Activated CD8-positive, alpha-beta memory T cell treated with anti-CD3 and anti-CD28 coated beads, Interleukin-2, amount 10 ng/mL, durations not matched to agents 7 days and 5 days (primary cell): Measurements from ENCODE around the gene CYFIP1. TPM values are rescaled to one million over a fixed set of nuclear protein-coding genes. Genes with fewer than 3 reads are reported as not detected.

Experiments
- ATAC-seq: fragments of 150-1000 bp; cut with Tn5 transposase; one replicate; pipeline ENCODE4 v1.10.0; 2021; ENCODE audit warnings: moderate library complexity
- CTCF ChIA-PET: fragments of 350-600 bp; sonication (Branson Sonifier 250); formaldehyde crosslinking; loops from one replicate; lab custom pipeline; 2021; ENCODE audit warnings: antibody characterized with exemption; lab: Charles Lee
- DNase-seq: peaks from one replicate; pipeline ENCODE4 v3.0.0-alpha.2; 2020
- H3K27ac Mint-ChIP-seq: one replicate; pipeline ENCODE4 v1.8.0; 2021; ENCODE audit warnings: mild to moderate bottlenecking, mixed read lengths
- H3K27me3 Mint-ChIP-seq: one replicate; pipeline ENCODE4 v1.8.0; 2021; ENCODE audit warnings: mixed read lengths
- H3K36me3 Mint-ChIP-seq: one replicate; pipeline ENCODE4 v1.8.0; 2021; ENCODE audit warnings: mild to moderate bottlenecking, mixed read lengths
- H3K4me1 Mint-ChIP-seq: one replicate; pipeline ENCODE4 v1.8.0; 2021; ENCODE audit warnings: mixed read lengths
- H3K4me3 Mint-ChIP-seq: one replicate; pipeline ENCODE4 v1.8.0; 2021; ENCODE audit warnings: mild to moderate bottlenecking, moderate library complexity, mixed read lengths
- H3K9me3 Mint-ChIP-seq: one replicate; pipeline ENCODE4 v1.8.0; 2022; ENCODE audit warnings: low read depth, mixed read lengths
- total RNA-seq, 2 experiments: library from RNA; stranded (reverse); gene quantifications; one replicate each; pipeline ENCODE4 v1.2.3, GENCODE V29; 2021

The CYFIP1 gene
- total RNA-seq, 2 experiments from 2014 or later = 12.3 to 21.2 TPM

GRCh38 chr15:22951031-22951380 lies 29.2 kb downstream of the CYFIP1 start:
- CTCF ChIA-PET = no interaction called here
- Mint-ChIP-seq H3K27ac (no peak overlapping the region), H3K4me1 (peaks cover 6% of the 10 kb centered on the region), H3K27me3 (peaks cover 9% of the 10 kb centered on the region), H3K4me3 (no peak overlapping the region), H3K36me3 (no peaks in the 10 kb centered on the region), H3K9me3 (no peaks in the 10 kb centered on the region)
- DNase-seq = no peak
- no peak for ATAC-seq

DNA sequence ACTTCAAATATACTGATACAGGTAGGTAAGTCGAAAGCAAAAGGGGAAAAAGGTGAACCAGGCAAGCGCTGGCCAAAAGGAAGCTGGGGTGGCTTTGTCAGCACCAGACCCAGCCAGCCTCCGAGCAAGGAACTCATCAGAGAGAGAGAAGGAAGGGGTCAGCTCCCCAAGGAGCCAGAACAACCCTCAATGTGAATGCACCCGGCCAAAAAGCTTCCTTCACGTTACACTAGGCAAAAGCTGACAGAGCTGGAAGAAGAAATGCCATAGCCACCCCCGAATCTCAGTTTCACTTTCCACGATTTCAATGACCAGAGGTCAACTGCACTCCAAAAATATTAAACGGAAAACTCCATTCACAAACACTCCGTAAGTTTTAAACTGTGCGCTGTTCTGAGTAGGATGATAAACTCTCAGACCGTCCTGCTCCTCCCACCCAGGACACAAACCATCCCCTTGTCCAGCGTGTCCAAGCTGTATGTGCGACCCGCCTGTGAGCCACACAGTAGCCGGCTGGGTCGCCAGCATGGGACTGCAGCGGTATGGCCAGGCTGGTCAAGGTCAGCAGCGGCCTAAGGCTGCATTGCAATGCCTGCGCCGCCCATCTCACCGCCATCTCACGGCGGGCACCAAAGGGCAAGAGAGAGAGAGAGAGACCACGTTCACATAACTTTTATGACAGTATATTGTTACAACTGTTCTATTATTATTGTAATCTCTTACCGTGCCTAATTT lies 29.7 kb downstream of the CYFIP1 start:
- CTCF ChIA-PET = no interaction called here
- no peaks in the 10 kb centered on the region for H3K36me3 Mint-ChIP-seq
- no peaks in the 10 kb centered on the region for H3K9me3 Mint-ChIP-seq
- peaks cover 6% of the 10 kb centered on the region for H3K4me1 Mint-ChIP-seq
- no peak overlapping the region for H3K4me3 Mint-ChIP-seq
- H3K27ac Mint-ChIP-seq = no peak overlapping the region
- H3K27me3 Mint-ChIP-seq = peaks cover 9% of the 10 kb centered on the region
- DNase-seq = no peak
- no peak for ATAC-seq

- Mint-ChIP-seq H3K4me3 (no peak overlapping the region), H3K27ac (no peak overlapping the region), H3K9me3 (no peaks in the 10 kb centered on the region), H3K27me3 (peaks cover 9% of the 10 kb centered on the region), H3K36me3 (no peaks in the 10 kb centered on the region), H3K4me1 (peaks cover 6% of the 10 kb centered on the region)
- CTCF ChIA-PET = no interaction called here
- DNase-seq (no peak), ATAC-seq (no peak)
Observed at GRCh38 chr15:22949074-22949547, 31.1 kb downstream of the CYFIP1 start.

DNA sequence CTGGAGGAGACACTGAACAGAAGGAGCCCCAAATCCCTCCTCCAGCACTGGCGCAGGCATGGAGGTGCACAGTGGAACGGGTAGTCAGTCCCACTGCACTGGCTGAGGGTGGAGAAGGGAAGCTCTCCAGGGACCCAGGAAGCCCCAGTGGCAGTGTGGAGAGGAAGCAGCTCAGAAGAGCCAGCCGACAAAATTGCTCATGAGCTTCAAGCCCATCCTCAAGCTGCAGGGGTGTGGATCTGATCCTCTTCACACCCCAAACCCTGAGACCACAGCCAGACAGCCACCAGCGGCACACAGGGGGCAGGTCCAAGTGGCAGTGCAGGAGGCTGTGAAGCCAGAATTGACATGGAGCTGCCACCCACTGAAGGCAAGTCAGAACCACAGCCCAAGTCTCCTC lies 32.1 kb downstream of the CYFIP1 start:
- Mint-ChIP-seq H3K36me3 (no peaks in the 10 kb centered on the region), H3K9me3 (no peaks in the 10 kb centered on the region), H3K4me3 (no peak overlapping the region), H3K27ac (no peak overlapping the region), H3K27me3 (peaks cover 9% of the 10 kb centered on the region), H3K4me1 (peaks cover 6% of the 10 kb centered on the region)
- ATAC-seq (no peak), DNase-seq (no peak)
- CTCF ChIA-PET = no interaction called here

DNA sequence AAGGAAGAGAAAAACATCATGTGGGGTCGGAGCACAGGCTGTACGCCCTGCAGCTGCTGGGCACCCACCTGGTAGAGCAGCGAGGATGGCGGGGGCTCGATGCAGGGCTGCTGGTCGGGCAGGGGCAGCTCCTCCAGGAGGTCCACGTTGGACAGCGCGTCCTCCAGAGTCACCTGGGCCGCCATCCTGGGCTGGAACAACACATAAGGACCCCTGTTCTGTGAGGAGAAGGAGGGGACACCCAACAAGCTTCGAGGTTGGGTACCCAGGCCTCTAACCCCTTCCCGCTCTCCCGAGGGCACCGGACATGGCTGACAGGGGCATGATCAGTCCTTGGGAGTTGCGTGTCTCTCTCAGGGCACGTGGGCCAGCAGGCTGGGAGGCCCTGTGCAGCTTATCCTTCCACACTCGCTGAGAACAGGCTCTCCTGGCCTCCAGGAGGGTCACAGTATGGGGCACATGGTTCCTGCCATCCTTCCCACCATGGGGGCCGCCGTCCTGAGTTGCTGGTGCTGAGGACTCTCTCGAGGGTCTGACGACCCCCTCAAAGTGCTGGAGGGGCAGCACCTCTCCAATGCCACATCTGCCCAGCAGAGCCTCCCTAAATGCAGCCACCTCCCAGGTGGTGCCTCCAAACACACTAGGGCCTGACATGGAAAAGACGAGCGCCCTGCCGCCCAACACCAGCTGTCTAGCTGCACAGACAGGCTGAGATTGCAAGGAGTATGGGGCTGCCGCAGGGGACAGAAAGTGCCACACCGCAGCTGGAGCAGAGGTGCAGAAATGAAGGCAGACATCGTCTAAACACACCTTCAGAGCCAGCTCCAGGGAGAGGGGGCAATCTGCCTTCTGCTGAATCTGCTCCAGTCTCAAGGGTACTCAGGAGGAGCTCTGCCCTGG lies 32.8 kb downstream of the CYFIP1 start:
- Mint-ChIP-seq H3K36me3 (no peaks in the 10 kb centered on the region), H3K27me3 (peaks cover 9% of the 10 kb centered on the region), H3K9me3 (no peaks in the 10 kb centered on the region), H3K4me1 (peaks cover 6% of the 10 kb centered on the region), H3K4me3 (no peak overlapping the region), H3K27ac (no peak overlapping the region)
- CTCF ChIA-PET = no interaction called here
- no peak for ATAC-seq
- DNase-seq = no peak

DNA sequence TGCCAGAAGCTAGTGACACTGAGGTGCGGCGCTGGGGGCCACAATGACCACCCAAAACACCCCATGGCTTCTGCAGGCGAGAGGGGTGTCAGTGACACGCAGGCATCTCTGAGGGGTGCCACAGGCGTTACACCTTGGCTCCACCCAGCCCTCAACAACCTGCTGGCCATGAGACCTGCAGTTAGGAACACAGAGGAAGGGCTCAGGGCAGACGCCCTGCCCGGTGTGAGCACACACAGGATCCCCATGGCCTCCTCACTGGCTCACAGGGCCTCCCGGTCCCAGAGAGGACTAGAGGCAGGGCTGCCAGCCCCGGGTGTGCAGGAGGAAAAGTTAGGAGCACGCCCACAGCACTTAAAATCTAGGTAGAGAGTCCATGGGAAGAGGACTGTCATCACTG lies 35.1 kb downstream of the CYFIP1 start:
- Mint-ChIP-seq H3K27me3 (peaks cover 9% of the 10 kb centered on the region), H3K9me3 (no peaks in the 10 kb centered on the region)

DNA sequence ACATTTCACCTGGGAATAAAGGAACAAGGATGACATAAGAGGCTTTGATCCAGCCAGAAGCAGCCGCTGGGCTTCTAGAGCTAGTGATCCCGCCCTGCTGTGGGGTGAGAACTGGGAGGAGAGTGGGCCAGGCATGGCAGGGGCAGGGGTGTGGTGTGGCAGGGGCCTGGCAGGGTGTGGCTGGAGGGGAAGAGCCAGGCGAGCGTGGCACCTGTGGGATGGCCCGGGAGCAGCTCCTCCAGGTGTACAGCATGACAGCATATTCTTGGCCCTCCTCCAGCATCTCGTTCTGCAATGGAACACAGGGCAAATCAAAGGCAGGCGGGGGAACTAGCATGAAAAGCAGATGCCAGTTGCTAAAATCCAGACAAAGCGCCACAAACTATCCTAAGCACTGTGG lies 35.5 kb downstream of the CYFIP1 start:
- H3K36me3 Mint-ChIP-seq = no peaks in the 10 kb centered on the region
- H3K27me3 Mint-ChIP-seq = peaks cover 9% of the 10 kb centered on the region
- no peaks in the 10 kb centered on the region for H3K9me3 Mint-ChIP-seq
- no peak overlapping the region for H3K27ac Mint-ChIP-seq
- ATAC-seq (no peak), DNase-seq (no peak)
- H3K4me3 Mint-ChIP-seq = no peak overlapping the region
- CTCF ChIA-PET = no interaction called here
- H3K4me1 Mint-ChIP-seq = peaks cover 6% of the 10 kb centered on the region

More for the DNA sequence above, 35.1 kb downstream of the CYFIP1 start:
- no peak for ATAC-seq
- Mint-ChIP-seq H3K27ac (no peak overlapping the region), H3K4me3 (no peak overlapping the region), H3K36me3 (no peaks in the 10 kb centered on the region), H3K4me1 (peaks cover 6% of the 10 kb centered on the region)
- CTCF ChIA-PET = no interaction called here
- DNase-seq = no peak

- Mint-ChIP-seq H3K27me3 (no peaks in the 10 kb centered on the region), H3K36me3 (no peaks in the 10 kb centered on the region), H3K4me3 (no peak overlapping the region), H3K4me1 (no peaks in the 10 kb centered on the region), H3K27ac (no peak overlapping the region), H3K9me3 (no peaks in the 10 kb centered on the region)
- DNase-seq = no peak
- ATAC-seq = no peak
- CTCF ChIA-PET = no interaction called here
Observed at GRCh38 chr15:22942877-22943276, 37.3 kb downstream of the CYFIP1 start.

DNA sequence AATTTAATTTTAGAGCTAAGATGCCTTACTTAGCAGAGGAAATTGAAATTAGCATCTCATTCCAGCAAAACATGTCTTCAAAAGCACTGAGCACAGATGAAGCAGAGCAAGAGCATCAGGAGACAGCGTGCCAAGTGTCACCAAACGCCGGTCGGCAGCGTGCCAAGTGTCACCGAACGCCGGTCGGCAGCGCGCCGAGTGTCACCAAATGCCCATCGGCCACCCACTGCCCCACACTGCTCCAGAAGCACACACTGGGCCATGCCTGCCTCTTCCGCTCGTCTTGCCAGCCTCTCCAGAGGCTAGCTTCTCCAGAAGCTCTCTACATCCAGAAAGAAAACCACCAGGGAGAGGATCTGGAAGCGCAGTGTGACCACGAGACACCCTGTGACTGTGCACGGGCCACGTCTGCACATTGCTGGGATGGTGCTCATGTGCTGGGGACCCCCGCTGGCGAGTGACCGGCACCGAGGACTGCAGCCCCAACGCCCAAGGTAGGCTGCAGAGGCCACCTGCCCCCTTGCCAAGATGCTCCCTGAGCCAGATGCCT lies 37.8 kb downstream of the CYFIP1 start:
- H3K4me1 Mint-ChIP-seq = no peaks in the 10 kb centered on the region
- no peaks in the 10 kb centered on the region for H3K36me3 Mint-ChIP-seq
- DNase-seq (no peak), ATAC-seq (no peak)
- no peak overlapping the region for H3K4me3 Mint-ChIP-seq
- H3K27ac Mint-ChIP-seq = no peak overlapping the region
- H3K27me3 Mint-ChIP-seq = no peaks in the 10 kb centered on the region
- CTCF ChIA-PET = no interaction called here
- H3K9me3 Mint-ChIP-seq = no peaks in the 10 kb centered on the region

DNA sequence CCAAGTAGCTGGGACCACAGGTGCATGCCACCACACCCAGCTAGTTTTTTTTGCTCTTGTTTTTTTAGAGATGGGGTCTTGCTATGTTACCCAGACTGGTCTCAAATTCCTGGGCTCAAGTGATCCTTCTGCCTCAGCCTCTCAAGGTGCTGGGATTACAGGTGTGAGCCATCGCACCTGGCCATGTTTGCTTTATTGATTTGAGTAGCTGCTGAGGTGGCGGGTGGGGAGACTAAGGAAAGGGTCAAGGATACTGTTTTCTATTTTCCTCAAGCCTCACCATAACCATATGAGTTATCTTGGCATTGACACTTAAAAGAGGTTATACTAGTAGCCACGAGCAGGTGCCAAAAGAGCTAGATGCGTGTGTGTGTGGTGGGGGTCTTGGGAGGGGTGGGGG lies 39.0 kb downstream of the CYFIP1 start:
- no peaks in the 10 kb centered on the region for H3K36me3 Mint-ChIP-seq
- CTCF ChIA-PET = no interaction called here
- H3K4me1 Mint-ChIP-seq = peaks cover 3% of the 10 kb centered on the region
- DNase-seq = no peak
- ATAC-seq = no peak
- H3K9me3 Mint-ChIP-seq = no peaks in the 10 kb centered on the region
- no peak overlapping the region for H3K4me3 Mint-ChIP-seq
- H3K27me3 Mint-ChIP-seq = no peaks in the 10 kb centered on the region
- no peak overlapping the region for H3K27ac Mint-ChIP-seq

- Mint-ChIP-seq H3K27ac (no peak overlapping the region), H3K4me1 (peaks cover 3% of the 10 kb centered on the region), H3K36me3 (no peaks in the 10 kb centered on the region), H3K9me3 (no peaks in the 10 kb centered on the region), H3K27me3 (no peaks in the 10 kb centered on the region), H3K4me3 (no peak overlapping the region)
- no peak for DNase-seq
- CTCF ChIA-PET = no interaction called here
- no peak for ATAC-seq
Observed at GRCh38 chr15:22939652-22940061, 40.5 kb downstream of the CYFIP1 start.

- H3K4me3 Mint-ChIP-seq = no peak overlapping the region
- no peak for ATAC-seq
- H3K36me3 Mint-ChIP-seq = no peaks in the 10 kb centered on the region
- H3K27ac Mint-ChIP-seq = no peak overlapping the region
- peaks cover 3% of the 10 kb centered on the region for H3K4me1 Mint-ChIP-seq
- CTCF ChIA-PET = no interaction called here
- no peaks in the 10 kb centered on the region for H3K9me3 Mint-ChIP-seq
- no peaks in the 10 kb centered on the region for H3K27me3 Mint-ChIP-seq
- no peak for DNase-seq
Observed at GRCh38 chr15:22939051-22939450, 41.1 kb downstream of the CYFIP1 start.

DNA sequence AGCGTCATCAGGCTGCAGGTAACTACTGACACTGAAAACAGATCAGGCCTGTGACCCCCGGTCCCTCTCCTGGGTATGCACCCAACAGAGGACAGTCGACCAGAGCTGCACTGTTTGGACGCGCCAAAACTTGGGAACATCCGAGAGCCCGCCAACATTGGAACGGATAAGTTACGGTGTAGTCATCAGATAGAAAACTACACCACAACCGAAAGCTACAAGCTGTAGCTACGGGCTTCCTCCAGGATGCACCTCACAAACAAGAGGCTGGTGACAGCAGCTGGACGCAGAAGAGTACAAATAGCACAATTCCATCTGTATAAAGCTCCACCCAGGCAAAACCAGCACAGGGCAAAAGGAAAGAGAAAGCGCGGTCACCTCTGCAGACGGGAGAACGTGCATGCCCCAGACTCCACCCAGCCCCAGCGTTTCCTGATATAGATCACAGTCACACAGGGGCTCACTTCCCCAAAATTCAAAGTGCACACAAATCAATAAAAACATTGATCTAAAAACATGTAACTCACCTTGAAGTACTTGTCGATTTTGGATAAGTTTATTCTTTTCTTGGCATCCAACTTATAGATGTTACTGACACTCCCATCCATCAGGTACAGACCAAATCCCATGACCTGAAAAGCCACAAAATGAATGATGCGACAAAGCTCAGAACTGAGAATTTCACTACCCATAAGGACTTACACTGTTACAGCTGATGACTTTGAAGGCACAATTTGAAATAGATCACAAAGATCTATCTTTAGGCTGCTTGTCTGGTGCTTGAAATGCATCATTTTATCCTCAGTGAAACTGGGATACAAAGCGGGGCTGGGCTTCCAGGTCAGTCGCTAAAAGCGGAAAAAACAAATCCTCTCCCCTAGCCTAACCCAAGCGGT lies 43.3 kb downstream of the CYFIP1 start:
- Mint-ChIP-seq H3K27me3 (no peaks in the 10 kb centered on the region), H3K4me3 (no peak overlapping the region), H3K36me3 (no peaks in the 10 kb centered on the region), H3K27ac (no peak overlapping the region), H3K4me1 (peaks cover 3% of the 10 kb centered on the region), H3K9me3 (no peaks in the 10 kb centered on the region)
- CTCF ChIA-PET = no interaction called here
- no peak for DNase-seq
- no peak for ATAC-seq
